IMR-90 (cell line): ENCODE results near the gene PALLD. TPM values are rescaled to one million over a fixed set of nuclear protein-coding genes. Genes with fewer than 3 reads are reported as not detected.

Source experiments
- ATAC-seq: fragments of 200-7000 bp; cut with Tn5 transposase; 2 replicates; pipeline ENCODE4 v1.9.1; 2020; ENCODE audit warnings: low read depth, mild to moderate bottlenecking, moderate library complexity
- BruUV-seq: library from RNA; stranded (reverse); fragments of 400-500 nt; replicated peaks from 2 replicates; lab custom pipeline; 2021; lab: Mats Ljungman, UMichigan
- CTCF ChIA-PET: fragments of 300-600 bp; formaldehyde crosslinking; extraction: SDS; loops from one replicate; lab custom pipeline; 2021; ENCODE audit warnings: antibody characterized with exemption; lab: Yijun Ruan, JAX
- POLR2A ChIA-PET: fragments of 300-600 bp; sonication (Branson Sonifier 250); formaldehyde crosslinking; loops from one replicate; lab custom pipeline; 2022; ENCODE audit warnings: antibody characterized with exemption; ENCODE audit not compliant: unreplicated experiment; lab: Charles Lee
- DNase-seq: peaks from one replicate; pipeline ENCODE4 v3.0.0; 2013
- H2AFZ ChIP-seq: replicated peaks from 2 replicates; pipeline ENCODE3; 2013; ENCODE audit warnings: low read length, mild to moderate bottlenecking; ENCODE audit not compliant: poor library complexity
- H2AK5ac ChIP-seq: 2 replicates; pipeline ENCODE4 v1.6.1; 2013; ENCODE audit warnings: low read depth, low read length, inconsistent platforms
- H2AK9ac ChIP-seq: replicated peaks from 2 replicates; pipeline ENCODE3; 2013; ENCODE audit warnings: mild to moderate bottlenecking, low read depth, low read length, moderate library complexity; ENCODE audit not compliant: poor library complexity
- H2BK120ac ChIP-seq: 2 replicates; pipeline ENCODE4 v1.6.1; 2013; ENCODE audit warnings: low read depth, low read length, inconsistent platforms
- H2BK15ac ChIP-seq: 3 replicates; pipeline ENCODE4 v1.6.1; 2013; ENCODE audit warnings: low read depth, low read length, inconsistent platforms
- H2BK20ac ChIP-seq: 2 replicates; pipeline ENCODE4 v1.6.1; 2013; ENCODE audit warnings: low read depth, mild to moderate bottlenecking, inconsistent platforms, low read length, moderate library complexity
- H2BK5ac ChIP-seq: 2 replicates; pipeline ENCODE4 v1.6.1; 2013; ENCODE audit warnings: mild to moderate bottlenecking, low read depth, low read length, inconsistent platforms; ENCODE audit not compliant: poor library complexity, severe bottlenecking
- H3K14ac ChIP-seq: replicated peaks from 2 replicates; pipeline ENCODE4 v1.6.1; 2013; ENCODE audit warnings: low read depth, low read length, inconsistent platforms
- H3K18ac ChIP-seq: 2 replicates; pipeline ENCODE4 v1.6.1; 2013; ENCODE audit warnings: low read depth, low read length, control low read depth
- H3K23ac ChIP-seq: 2 replicates; pipeline ENCODE4 v1.6.1; 2013; ENCODE audit warnings: low read depth, low read length, inconsistent platforms
- H3K27ac ChIP-seq: 2 replicates; pipeline ENCODE4 v1.5.1; 2013; ENCODE audit warnings: mild to moderate bottlenecking, control low read depth, low read length; ENCODE audit not compliant: insufficient read depth
- H3K27me3 ChIP-seq: 2 replicates; pipeline ENCODE4 v1.6.1; 2013; ENCODE audit warnings: low read length; ENCODE audit not compliant: control insufficient read depth, insufficient read depth
- H3K36me3 ChIP-seq: 2 replicates; pipeline ENCODE4 v1.6.1; 2013; ENCODE audit warnings: low read length, mixed read lengths; ENCODE audit not compliant: control insufficient read depth, insufficient read depth
- H3K4ac ChIP-seq: 2 replicates; pipeline ENCODE4 v1.6.1; 2013; ENCODE audit warnings: low read depth, low read length, inconsistent platforms
- H3K4me1 ChIP-seq: 2 replicates; pipeline ENCODE4 v1.6.1; 2013; ENCODE audit warnings: low read length, mixed read lengths; ENCODE audit not compliant: control insufficient read depth, insufficient read depth
- H3K4me2 ChIP-seq: 2 replicates; pipeline ENCODE4 v1.6.1; 2013; ENCODE audit warnings: low read depth, mild to moderate bottlenecking, control low read depth, low read length, moderate library complexity
- H3K4me3 ChIP-seq: 2 replicates; pipeline ENCODE4 v1.5.1; 2013; ENCODE audit warnings: low read depth, mild to moderate bottlenecking, control low read depth, low read length, moderate library complexity; ENCODE audit not compliant: insufficient read depth
- H3K56ac ChIP-seq: 2 replicates; pipeline ENCODE4 v1.6.1; 2013; ENCODE audit warnings: low read length, inconsistent platforms; ENCODE audit not compliant: insufficient read depth; ENCODE audit errors: extremely low read depth
- H3K79me1 ChIP-seq, 2 experiments: 2 replicates each; pipeline ENCODE4 v1.6.1; 2013; ENCODE audit warnings: low read length in 2 of 2, inconsistent platforms in 1 of 2, low read depth in 1 of 2
- H3K9ac ChIP-seq: 2 replicates; pipeline ENCODE4 v1.6.1; 2013; ENCODE audit warnings: low read depth, low read length, control low read depth
- H3K9me1 ChIP-seq: 2 replicates; pipeline ENCODE4 v1.6.1; 2013; ENCODE audit warnings: low read length, inconsistent platforms; ENCODE audit not compliant: insufficient read depth
- H3K9me3 ChIP-seq: 2 replicates; pipeline ENCODE4 v1.6.1; 2013; ENCODE audit warnings: low read length; ENCODE audit not compliant: control insufficient read depth, insufficient read depth
- H4K20me1 ChIP-seq: 2 replicates; pipeline ENCODE4 v1.6.1; 2013; ENCODE audit warnings: low read length, inconsistent platforms; ENCODE audit not compliant: insufficient read depth
- H4K5ac ChIP-seq: 2 replicates; pipeline ENCODE4 v1.6.1; 2013; ENCODE audit warnings: mild to moderate bottlenecking, low read depth, low read length, control low read depth
- H4K8ac ChIP-seq, 2 experiments: 2 replicates each; pipeline ENCODE4 v1.6.1; 2013; ENCODE audit warnings: low read depth in 2 of 2, low read length in 2 of 2, control low read depth in 1 of 2, inconsistent platforms in 1 of 2
- H4K91ac ChIP-seq: 2 replicates; pipeline ENCODE4 v1.6.1; 2013; ENCODE audit warnings: low read depth, low read length, inconsistent platforms; ENCODE audit not compliant: insufficient read depth
- BHLHE40 ChIP-seq: fragments of 150-350 bp; IDR thresholded peaks from 2 replicates; pipeline ENCODE4 v1.6.1; 2016; ENCODE audit warnings: mild to moderate bottlenecking, low read depth, low read length
- CEBPB ChIP-seq: IDR thresholded peaks from 2 replicates; pipeline ENCODE4 v1.6.1; 2012; ENCODE audit warnings: low read depth, low read length, improper control_type of control experiment
- CHD1 ChIP-seq: IDR thresholded peaks from 2 replicates; pipeline ENCODE4 v1.6.1; 2012; ENCODE audit warnings: low read depth, low read length, improper control_type of control experiment
- FOS ChIP-seq: fragments of 150-350 bp; IDR thresholded peaks from 2 replicates; pipeline ENCODE4 v1.6.1; 2016; ENCODE audit warnings: low read depth, low read length
- MAFK ChIP-seq: IDR thresholded peaks from 2 replicates; pipeline ENCODE4 v1.6.1; 2012; ENCODE audit warnings: low read depth, low read length, improper control_type of control experiment
- MAZ ChIP-seq: IDR thresholded peaks from 2 replicates; pipeline ENCODE4 v1.6.1; 2012; ENCODE audit warnings: low read depth, mild to moderate bottlenecking, low read length, improper control_type of control experiment, moderate library complexity, borderline replicate concordance
- MXI1 ChIP-seq: IDR thresholded peaks from 2 replicates; pipeline ENCODE4 v1.6.1; 2012; ENCODE audit warnings: low read depth, mild to moderate bottlenecking, low read length, moderate library complexity, borderline replicate concordance
- NFE2L2 ChIP-seq: fragments of 150-350 bp; IDR thresholded peaks from 2 replicates; pipeline ENCODE4 v1.6.1; 2016; ENCODE audit warnings: low read depth, mild to moderate bottlenecking, low read length
- POLR2A ChIP-seq: IDR thresholded peaks from 2 replicates; pipeline ENCODE4 v1.6.1; 2012; ENCODE audit warnings: mild to moderate bottlenecking, low read depth, low read length
- RAD21 ChIP-seq: IDR thresholded peaks from 2 replicates; pipeline ENCODE4 v1.6.1; 2012; ENCODE audit warnings: low read length, improper control_type of control experiment
- RFX5 ChIP-seq: IDR thresholded peaks from 2 replicates; pipeline ENCODE4 v1.8.0; 2012; ENCODE audit warnings: low read depth, mild to moderate bottlenecking, low read length, moderate library complexity
- SMC3 ChIP-seq: fragments of 150-350 bp; IDR thresholded peaks from 2 replicates; pipeline ENCODE4 v1.6.1; 2016; ENCODE audit warnings: low read depth, mild to moderate bottlenecking, antibody characterized with exemption, low read length, moderate library complexity
- WGBS, 2 experiments: methylation state at CpG; one replicate each; pipeline versions ENCODE4 v1.1.5 to v1.1.7; 2013; ENCODE audit warnings: missing lambda C conversion rate in 2 of 2; ENCODE audit not compliant: insufficient read length in 1 of 2; ENCODE audit errors: extremely low coverage in 2 of 2; 5-methylcytosine and 5-hydroxymethylcytosine counted together
- dilution Hi-C: fragments of 300-500 bp; cut with HindIII; formaldehyde crosslinking; loops from one replicate; pipeline ENCODE4 v1.14.3; 2018; ENCODE audit warnings: low sequenced_read_pairs; ENCODE audit not compliant: unreplicated experiment
- in situ Hi-C: fragments of 300-500 bp; cut with MboI; formaldehyde crosslinking; loops from 3 replicates; pipeline ENCODE4 v1.14.3; 2019; ENCODE audit warnings: low sequenced_read_pairs, inconsistent platforms, mixed read lengths
- intact Hi-C: fragments of 100-400 bp; cut with micrococcal nuclease; formaldehyde crosslinking; loops from 2 replicates; pipeline ENCODE4 v1.10.0; 2022
- polyA plus RNA-seq, 3 experiments: library from polyadenylated mRNA; depleted of rRNA; stranded (reverse); fragments of >200 nt; gene quantifications; 2 replicates each; pipeline ENCODE4 v1.2.3, GENCODE V29; 2012; ENCODE audit warnings: low replicate concordance in 1 of 3
- total RNA-seq: library from RNA; depleted of rRNA; stranded (reverse); fragments of >200 nt; gene quantifications from 2 replicates; pipeline ENCODE4 v1.2.3, GENCODE V29; 2012
- TF ChIP-seq, protein P1 (sequence below): fragments of 150-350 bp; IDR thresholded peaks from 2 replicates; pipeline ENCODE4 v1.6.1; 2016; ENCODE audit warnings: low read depth, mild to moderate bottlenecking, low read length, moderate library complexity, borderline replicate concordance
- TF ChIP-seq, protein P2 (sequence below): fragments of 150-350 bp; IDR thresholded peaks from 2 replicates; pipeline ENCODE4 v1.6.1; 2017; ENCODE audit warnings: mild to moderate bottlenecking, antibody characterized with exemption, low read length, low read depth
- TF ChIP-seq, protein P3 (sequence below): conservative IDR thresholded peaks from 2 replicates; pipeline ENCODE4 v1.5.1; 2012; ENCODE audit warnings: mild to moderate bottlenecking, low read depth, low read length, improper control_type of control experiment

Gene PALLD
- total and polyA plus RNA-seq, 2 of the 4 experiments (the other 2 are of a cell fraction) = 91.0 to 91.9 TPM

DNA sequence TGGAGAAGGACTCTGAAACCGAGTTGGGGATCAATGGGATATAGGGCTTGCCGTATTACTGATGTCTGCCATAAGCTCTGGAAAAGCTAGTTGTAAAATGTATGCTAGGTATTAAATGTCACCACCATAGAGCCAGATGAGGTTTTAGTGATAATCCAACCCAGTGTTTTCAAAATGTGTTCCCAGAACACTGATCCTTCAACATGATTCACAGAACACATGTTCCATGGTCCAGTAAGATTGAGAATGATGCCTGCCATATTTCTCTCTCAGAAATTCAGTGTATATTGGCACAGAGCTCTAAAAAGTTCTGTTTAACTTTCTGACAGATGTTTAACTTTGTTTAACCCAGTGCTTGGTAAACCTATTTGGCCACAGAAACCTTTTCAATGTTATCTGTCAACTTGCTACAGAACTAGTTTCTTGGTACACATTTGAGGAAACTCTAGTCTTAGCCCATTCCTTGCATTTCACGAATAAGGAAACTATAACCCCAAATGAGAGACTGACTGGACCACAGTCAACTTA is 160.2 kb downstream of the PALLD start:
- H3K4me2 ChIP-seq = no peak overlapping the region
- H3K27ac ChIP-seq = no peak overlapping the region
- 0 out of 2 replicates have a peak, but pooled peaks cover 4% of the 10 kb centered on the region for H3K27me3 ChIP-seq
- H3K4me1 ChIP-seq = peaks cover 5% of the 10 kb centered on the region
- H3K14ac ChIP-seq = no peak overlapping the region; the same call in 1 of the 2 replicates
- no peaks in the 10 kb centered on the region for H3K9me3 ChIP-seq
- H2AK5ac ChIP-seq = peak overlapping the region; percentile 26; the same call in 1 of the 2 replicates
- H3K18ac ChIP-seq = peak overlapping the region; percentile 58; the same call in 1 of the 2 replicates
- no peak overlapping the region for H3K56ac ChIP-seq
- 0 out of 4 replicates have a peak overlapping the region, but pooled peaks of 1 of the 2 experiments have one; percentile 12 for H4K8ac ChIP-seq
- no peak overlapping the region for H3K23ac ChIP-seq
- H2BK15ac ChIP-seq = peak overlapping the region; percentile 10; the same call in 1 of the 3 replicates
- BruUV-seq = no TSS peak
- no peak overlapping the region for H4K5ac ChIP-seq
- dilution Hi-C loops (no loop called here), in situ Hi-C loops (no loop called here), intact Hi-C loops (no loop called here)
- H3K4ac ChIP-seq = peak overlapping the region; percentile 19; the same call in 1 of the 2 replicates
- H2BK5ac ChIP-seq = no peak overlapping the region
- no peaks in the 10 kb centered on the region for H3K79me1 ChIP-seq
- H3K9ac ChIP-seq = no peak overlapping the region
- peak overlapping the region; percentile 37 for H2BK120ac ChIP-seq
- H2AFZ ChIP-seq = no peak overlapping the region
- H3K36me3 ChIP-seq = no peaks in the 10 kb centered on the region
- no peak for ATAC-seq
- H4K20me1 ChIP-seq = no peaks in the 10 kb centered on the region
- 100% methylated on average over 1 of the region's 3 CpGs; no CpG with 5 or more reads in 1 of the 2 experiments for WGBS, 2 experiments
- no peaks in the 10 kb centered on the region; the same call in 1 of the 2 replicates for H3K9me1 ChIP-seq
- no peak for DNase-seq
- CTCF ChIA-PET = interaction anchor here (0.5 to 1.7 kb wide), 2 partner anchors 23 to 177 kb away, joined by 3 to 7 read pairs; no protein-coding TSS in a partner anchor
- H3K4me3 ChIP-seq = no peak overlapping the region
- no peak overlapping the region for H2AK9ac ChIP-seq
- POLR2A ChIA-PET = interaction anchor here (0.5 kb wide), 1 partner anchor 287 kb away, joined by 3 read pairs; no protein-coding TSS in a partner anchor
- peak overlapping the region; percentile 18; the same call in 1 of the 2 replicates for H2BK20ac ChIP-seq
- peak overlapping the region; percentile 50; the same call in 1 of the 2 replicates for H4K91ac ChIP-seq
- TF ChIP-seq, protein P1, sequence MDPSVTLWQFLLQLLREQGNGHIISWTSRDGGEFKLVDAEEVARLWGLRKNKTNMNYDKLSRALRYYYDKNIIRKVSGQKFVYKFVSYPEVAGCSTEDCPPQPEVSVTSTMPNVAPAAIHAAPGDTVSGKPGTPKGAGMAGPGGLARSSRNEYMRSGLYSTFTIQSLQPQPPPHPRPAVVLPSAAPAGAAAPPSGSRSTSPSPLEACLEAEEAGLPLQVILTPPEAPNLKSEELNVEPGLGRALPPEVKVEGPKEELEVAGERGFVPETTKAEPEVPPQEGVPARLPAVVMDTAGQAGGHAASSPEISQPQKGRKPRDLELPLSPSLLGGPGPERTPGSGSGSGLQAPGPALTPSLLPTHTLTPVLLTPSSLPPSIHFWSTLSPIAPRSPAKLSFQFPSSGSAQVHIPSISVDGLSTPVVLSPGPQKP = no peak
- TF ChIP-seq, protein P2, sequence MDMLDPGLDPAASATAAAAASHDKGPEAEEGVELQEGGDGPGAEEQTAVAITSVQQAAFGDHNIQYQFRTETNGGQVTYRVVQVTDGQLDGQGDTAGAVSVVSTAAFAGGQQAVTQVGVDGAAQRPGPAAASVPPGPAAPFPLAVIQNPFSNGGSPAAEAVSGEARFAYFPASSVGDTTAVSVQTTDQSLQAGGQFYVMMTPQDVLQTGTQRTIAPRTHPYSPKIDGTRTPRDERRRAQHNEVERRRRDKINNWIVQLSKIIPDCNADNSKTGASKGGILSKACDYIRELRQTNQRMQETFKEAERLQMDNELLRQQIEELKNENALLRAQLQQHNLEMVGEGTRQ = no peak
- no peak for TF ChIP-seq POLR2A
- no peak for TF ChIP-seq BHLHE40
- no peak for TF ChIP-seq CHD1
- TF ChIP-seq CEBPB = no peak
- TF ChIP-seq FOS = no peak
- no peak for TF ChIP-seq RFX5
- TF ChIP-seq MXI1 = no peak
- TF ChIP-seq MAZ = no peak
- no peak for TF ChIP-seq MAFK
- no peak for TF ChIP-seq RAD21
- TF ChIP-seq SMC3 = no peak
- no peak for TF ChIP-seq NFE2L2
- TF ChIP-seq, protein P3, sequence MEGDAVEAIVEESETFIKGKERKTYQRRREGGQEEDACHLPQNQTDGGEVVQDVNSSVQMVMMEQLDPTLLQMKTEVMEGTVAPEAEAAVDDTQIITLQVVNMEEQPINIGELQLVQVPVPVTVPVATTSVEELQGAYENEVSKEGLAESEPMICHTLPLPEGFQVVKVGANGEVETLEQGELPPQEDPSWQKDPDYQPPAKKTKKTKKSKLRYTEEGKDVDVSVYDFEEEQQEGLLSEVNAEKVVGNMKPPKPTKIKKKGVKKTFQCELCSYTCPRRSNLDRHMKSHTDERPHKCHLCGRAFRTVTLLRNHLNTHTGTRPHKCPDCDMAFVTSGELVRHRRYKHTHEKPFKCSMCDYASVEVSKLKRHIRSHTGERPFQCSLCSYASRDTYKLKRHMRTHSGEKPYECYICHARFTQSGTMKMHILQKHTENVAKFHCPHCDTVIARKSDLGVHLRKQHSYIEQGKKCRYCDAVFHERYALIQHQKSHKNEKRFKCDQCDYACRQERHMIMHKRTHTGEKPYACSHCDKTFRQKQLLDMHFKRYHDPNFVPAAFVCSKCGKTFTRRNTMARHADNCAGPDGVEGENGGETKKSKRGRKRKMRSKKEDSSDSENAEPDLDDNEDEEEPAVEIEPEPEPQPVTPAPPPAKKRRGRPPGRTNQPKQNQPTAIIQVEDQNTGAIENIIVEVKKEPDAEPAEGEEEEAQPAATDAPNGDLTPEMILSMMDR = no peak
